Endothelial cell of hepatic sinusoid (primary cell): Measurements from ENCODE around the gene DUSP7.

Experiments
- in situ Hi-C: cut with HindIII; loops from 2 replicates; pipeline ENCODE4 v1.10.0; 2017; ENCODE audit warnings: low sequenced_read_pairs

DUSP7 gene, protein sequence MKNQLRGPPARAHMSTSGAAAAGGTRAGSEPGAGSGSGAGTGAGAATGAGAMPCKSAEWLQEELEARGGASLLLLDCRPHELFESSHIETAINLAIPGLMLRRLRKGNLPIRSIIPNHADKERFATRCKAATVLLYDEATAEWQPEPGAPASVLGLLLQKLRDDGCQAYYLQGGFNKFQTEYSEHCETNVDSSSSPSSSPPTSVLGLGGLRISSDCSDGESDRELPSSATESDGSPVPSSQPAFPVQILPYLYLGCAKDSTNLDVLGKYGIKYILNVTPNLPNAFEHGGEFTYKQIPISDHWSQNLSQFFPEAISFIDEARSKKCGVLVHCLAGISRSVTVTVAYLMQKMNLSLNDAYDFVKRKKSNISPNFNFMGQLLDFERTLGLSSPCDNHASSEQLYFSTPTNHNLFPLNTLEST

DNA sequence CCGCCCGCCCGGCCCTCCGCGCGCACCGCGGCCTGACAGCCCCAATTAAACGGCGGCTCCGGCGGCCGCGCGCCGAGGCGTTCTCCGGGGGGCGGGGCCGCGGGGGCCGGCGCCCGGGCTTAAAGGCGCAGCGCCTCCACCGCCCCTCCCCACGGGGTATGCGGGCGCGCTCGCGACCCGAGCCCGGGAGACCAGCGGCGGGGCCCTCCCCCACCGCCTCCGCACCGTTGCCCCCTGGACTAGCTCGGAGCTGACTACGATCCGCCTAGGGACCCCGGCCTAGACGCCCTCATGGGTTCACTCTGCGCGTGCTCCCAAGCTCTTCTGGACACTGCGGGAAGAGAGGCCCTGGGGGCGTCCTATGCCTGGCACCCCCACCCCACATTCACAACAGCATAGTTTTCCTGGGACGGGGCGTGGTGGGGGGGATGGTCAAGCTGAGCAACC is at the start of gene DUSP7:
DUSP7 (minus strand) TSS at position 51 of the 447 bp plus-strand sequence. CDS start 205 bp downstream, outside the sequence.
- in situ Hi-C loops, result no loop called here

DNA sequence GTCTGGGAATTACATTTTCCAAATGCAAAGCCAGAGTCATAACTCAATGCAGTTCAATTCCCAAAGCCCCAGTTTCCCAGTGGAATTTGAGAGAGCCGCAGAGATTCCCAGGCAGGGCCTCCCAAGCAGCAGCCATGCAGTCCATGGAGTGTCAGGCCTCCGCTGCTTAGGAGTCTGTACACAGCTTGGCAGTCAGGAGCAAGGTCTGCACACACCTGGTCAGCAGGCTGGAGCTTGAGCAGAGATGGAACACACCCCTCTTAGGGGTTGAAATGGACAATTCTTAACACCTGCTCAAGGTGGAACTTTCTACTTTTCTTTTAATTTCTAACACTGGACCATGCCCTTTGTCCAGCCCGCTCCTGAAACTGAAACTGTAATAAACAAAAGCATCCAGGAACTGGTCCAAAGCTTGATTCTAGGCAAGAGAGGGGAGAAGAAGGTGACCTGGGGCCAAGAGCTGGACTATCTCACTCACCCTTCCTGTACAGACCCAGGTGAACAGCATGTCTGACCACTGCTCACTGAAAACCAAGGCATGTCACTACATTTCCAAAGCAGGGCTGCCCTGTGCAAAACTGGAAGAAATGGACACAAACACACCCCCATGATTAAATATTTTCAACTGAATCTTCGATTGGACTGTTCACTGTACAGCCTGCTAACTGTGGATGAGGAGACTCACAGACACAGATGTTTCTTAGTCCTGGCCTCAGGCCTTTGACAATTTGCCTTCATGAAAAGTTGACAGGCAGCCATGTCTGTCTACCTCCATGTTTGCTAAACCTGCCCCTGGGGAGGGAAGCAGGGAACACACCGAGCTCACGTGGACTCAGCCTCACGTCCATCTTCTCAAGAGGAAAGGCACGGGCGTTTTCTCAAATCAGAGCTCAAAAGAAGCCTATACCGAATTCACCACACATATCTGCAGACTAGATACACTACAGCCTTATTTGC is 48.6 kb upstream of the DUSP7 start:
- in situ Hi-C loops, result loop anchor here (5.0 kb wide), 3 partner anchors 58 to 97 kb away; no protein-coding TSS in a partner anchor

DNA sequence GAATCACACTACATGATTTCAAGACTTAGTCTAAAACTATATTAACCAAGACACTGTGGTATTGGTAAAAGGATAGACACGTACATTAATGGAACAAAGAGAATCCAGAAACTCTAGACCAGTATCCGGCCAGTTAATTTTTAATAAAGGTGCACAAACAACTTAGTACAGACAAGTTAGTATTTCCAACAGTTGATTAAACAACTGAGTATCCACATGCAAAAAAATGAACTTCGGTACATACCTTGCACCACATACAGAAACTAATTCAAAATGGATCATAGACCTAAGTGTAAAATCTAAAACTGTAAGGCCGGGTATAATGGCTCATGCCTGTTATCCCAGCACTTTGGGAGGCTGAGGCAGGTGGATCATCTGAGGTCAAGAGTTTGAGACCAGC is 46.6 kb upstream of the DUSP7 start:
- in situ Hi-C loops, result no loop called here

DNA sequence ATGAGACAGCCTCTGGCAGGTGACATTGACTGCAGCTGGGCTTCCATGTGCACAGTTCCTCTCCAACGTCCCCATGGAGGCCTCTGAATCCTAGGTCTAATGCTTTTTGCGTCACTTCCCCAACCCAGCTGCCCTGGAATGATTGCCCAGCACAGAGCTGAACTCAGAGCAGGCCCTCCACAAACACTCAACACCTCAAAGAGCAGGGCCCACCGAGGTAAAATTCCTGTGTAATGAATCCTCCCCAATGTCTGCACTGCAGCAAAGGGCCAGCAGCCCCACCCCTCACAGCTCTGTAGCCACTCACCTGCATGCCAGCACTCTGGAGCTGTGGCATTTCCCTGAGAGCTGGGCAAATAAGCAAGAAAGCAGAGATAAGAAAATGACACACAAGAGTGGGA is 42.6 kb upstream of the DUSP7 start:
- in situ Hi-C loops, result loop anchor here (10.0 kb wide), 1 partner anchor 134 kb away; the partner anchor contains the start of gene PCBP4

DNA sequence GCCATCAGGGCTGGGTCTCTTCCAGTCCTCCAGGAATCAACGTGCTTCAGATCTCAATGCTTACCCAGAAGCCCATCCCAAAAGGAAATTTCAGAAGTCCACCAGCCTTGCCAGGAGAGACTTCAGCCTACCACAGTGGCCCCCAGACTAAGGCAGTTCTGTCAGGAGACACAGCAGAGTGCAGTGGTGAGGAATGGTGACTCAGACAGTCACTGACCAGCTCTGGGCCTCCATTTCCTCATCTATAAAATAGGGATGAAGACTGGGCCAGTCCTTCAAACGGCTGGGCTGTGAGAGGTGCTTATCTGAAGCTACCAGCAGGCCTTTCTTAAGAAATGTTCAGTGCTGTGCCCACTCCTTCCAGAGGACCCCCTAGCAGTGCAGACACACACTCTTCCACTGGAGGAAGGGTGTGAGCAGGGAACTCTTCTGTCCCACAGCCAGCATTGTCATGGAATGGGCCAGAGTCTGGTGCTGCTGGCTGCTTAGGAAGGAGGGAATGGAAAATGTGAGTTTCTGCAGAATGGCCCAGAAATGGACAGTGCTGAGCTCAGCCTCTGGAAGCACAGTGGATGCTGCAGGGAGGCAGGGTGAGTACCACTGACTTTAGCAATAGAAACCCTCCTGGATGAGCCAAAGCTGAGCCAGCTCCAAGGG is 41.6 kb upstream of the DUSP7 start:
- in situ Hi-C loops, result loop anchor here (10.0 kb wide), 1 partner anchor 133 kb away; the partner anchor contains the start of gene PCBP4

DNA sequence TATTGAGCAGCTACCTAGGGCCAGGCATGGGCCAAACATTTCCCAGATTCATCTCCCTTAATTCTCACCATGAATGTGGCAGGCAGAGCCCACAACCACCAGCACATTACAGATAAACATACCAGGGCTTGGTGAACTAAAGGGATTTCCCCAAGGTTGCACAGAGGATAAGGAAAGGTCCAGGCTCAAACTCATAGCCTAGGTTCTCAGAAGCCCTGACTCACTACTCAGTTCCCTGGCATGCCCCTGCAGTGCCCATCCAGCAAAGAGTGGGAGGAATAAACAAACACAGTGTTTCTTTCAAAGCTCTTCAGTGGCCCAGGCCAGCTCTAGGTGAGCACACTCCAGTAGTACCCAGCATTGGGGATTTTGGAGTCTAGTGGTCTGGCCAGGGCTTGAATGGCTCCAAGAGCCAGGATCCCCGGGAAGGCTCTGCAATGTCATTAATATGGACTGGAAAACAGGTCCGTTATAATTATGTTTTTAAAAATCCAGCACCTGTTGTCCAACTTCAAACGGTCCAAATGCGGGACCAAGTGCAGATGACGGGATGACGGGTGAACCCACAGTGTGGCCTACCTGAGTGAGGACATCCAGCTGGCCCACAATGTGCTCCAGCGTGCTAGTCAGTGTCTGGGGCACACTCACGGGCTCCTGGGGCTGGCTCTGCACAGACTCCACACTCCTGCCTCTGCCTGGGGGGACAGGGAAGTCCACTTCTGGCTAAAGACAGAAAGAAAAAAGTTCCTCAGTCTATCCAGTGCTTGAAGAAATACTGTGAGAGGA is 39.8 kb upstream of the DUSP7 start:
- in situ Hi-C loops, result loop anchor here (10.0 kb wide), 1 partner anchor 131 kb away; the partner anchor contains the start of gene PCBP4

DNA sequence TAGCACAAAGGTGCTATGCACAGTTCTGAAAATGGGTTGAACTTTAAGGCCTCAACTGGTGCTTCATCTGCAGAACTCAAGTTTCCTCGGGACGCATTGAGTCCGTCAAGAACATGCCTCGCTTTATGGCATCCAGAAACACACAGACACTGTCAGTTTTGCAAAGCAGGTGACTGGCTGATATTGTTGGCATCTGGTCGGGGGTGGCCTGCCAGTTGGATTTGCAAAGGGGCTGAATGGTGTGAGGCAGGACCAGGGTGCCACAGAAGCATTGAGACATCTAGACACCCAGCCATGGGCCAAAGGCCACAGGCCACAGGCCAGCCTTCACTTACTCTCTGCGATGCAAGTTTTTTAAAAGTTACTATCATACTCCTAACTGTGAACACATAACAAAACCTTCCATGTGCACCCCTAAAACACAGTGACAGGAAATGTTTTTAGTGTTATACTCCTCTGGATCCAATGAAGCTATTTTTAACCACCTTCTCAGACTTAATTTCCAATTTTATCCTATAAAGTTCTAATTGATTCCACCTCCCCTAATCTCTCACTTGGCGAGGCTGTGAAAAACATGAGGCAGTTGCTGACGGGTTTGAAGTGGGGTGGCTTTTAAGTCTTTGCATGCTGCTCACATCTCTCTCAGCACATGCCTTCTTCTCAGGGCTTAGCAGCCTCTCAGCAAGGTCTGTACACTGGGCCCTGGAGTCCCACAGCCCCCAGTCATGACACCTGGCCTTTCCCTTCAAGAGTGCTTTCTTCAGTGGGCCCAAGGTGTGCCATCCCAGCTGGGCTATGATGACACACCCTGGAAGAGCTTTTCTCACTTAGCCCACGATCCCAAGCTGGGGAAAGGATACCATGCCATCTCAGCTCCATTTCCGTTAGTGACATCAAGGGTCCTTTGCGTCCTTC is 38.5 kb upstream of the DUSP7 start:
- in situ Hi-C loops, result loop anchor here (5.0 to 10.0 kb wide), 3 partner anchors 57 to 130 kb away; partner anchors contain the start of genes PCBP4 and POC1A

DNA sequence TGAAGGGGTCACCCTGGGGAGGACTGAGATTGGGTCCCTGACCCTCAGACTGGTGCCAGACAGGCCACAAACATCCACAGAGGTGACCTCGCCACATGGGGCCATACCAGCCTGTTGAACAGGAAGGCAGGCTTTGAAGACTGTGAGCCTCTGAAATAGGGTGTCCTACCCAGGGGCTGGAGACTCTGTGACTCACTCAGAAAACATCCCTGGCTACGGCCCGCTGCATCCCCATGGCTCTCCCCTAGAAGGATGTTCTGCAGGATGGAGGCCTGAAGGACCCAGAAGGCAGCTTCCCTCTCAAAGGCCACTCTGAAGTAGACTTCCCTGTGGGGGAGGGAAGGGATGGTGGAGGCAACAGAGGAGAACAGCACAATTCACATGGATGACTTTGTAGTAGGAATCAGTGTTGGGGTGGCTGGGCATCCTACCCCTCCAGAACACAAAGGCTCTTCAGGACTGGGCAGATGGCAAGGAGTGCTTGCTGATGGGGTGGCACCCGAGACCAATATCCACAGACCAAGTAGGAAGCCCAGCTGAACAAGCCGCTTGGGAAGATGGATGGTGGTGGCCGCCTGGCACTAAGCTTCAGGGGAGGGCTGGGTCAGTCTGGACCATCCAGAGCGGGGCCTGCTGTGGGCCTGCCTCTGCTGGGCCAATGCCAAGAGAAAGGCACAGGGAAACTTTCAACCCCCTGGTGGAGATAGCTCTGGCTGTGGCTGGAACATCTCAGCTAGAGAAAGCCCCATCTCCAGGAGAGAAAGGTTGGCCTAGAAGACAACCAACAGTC is 37.6 kb upstream of the DUSP7 start:
- in situ Hi-C loops, result loop anchor here (5.0 to 10.0 kb wide), 3 partner anchors 58 to 129 kb away; partner anchors contain the start of genes PCBP4 and POC1A

DNA sequence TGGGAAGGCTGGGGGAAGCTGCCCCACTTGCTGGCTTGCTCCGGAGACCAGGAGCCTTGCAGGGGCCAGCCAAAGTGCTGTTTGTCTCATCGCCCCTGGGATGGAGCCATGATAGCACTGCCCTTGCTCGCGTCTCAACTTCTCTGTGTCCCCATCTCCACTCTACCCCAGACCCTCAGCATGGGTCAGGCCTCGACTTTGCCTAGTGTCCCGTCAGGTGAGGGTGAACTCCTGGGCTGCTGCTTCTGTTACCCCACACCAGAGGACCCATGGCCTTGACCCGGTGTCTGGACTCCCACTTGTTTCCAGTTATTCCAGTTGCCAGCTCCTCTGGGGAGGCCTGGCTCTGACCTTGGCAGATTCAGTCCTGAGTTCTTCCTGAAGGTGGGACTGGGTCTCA is 36.5 kb upstream of the DUSP7 start:
- in situ Hi-C loops, result loop anchor here (5.0 to 10.0 kb wide), 3 partner anchors 59 to 128 kb away; partner anchors contain the start of genes PCBP4 and POC1A

DNA sequence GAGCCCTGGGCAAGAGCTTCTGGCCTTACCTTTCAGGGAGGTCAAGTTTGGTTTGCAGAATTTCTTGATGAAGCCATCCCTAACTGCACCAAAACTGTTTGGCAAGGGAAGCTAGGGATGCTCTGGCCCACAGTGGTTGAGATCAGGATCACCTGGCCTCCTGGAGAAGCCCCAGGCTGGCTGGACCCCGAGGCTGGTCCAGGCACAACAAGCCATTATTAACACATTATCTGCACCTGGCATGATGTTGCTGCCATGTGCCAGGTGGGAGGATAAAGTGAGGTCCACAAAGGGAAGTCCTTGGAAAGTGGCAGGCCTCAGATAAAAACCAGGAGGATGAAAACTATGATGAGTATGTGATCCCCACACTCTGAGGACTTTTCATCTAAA is 35.9 kb upstream of the DUSP7 start:
- in situ Hi-C loops, result loop anchor here (5.0 to 10.0 kb wide), 3 partner anchors 60 to 127 kb away; partner anchors contain the start of genes PCBP4 and POC1A

DNA sequence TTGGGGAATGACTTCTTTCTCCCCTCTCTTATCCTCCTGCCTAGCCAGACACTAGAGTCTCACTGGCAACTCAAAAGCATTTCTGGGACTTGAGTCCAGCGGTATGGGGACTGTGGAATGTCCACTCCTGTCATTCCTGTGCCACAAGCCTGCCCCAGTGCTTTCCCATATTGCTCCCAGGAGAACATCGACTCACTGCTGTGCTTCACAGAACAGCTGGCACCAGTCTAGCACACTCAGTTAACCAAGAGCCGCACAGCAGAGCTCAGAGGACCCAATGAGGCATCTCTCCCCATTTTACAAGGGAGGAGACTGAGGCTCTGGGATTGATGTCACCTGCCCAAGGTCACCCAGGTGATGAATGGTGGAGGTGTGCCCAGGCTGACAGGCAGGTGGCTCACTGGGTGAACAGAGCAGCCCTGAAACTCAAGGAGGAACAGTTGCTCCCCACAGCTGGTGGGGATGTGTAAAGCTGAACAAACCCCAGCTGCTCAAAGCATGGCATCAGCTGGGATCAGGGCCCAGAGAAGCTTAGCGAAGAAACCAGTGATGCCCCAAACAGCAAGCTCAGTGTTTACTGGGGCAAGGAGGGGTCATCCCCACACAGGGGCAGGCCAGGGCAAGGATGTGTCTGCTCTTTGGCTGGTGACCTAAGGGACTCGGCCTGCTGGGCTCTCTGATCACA is 35.4 kb upstream of the DUSP7 start:
- in situ Hi-C loops, result loop anchor here (5.0 to 10.0 kb wide), 3 partner anchors 61 to 127 kb away; partner anchors contain the start of genes PCBP4 and POC1A

DNA sequence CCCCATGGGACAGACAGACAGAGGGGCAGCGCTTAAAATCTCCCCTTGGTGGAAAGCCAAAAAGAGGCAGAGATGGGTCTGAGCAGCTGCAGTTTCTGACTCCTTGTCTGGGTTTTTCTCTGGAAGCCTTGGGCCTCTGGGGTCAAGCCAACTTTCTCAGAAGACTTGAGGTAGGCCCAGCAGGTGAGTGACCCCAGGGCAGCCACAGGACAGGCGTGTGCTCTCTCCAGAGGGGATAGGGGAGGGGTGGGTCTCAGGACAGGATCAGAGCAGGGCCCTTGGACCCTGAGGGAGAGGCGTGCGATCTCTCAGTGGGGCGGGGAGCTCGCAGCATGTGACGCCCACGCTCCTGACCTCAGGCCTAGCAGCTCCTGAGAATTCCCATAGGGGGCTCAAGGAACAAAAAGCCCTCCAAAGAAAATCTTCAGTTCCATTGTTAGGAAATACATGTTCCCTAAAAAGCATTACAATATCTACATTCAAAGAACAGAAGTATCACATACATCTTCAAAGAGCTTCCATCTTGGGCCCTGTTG is 34.6 kb upstream of the DUSP7 start:
- in situ Hi-C loops, result loop anchor here (5.0 to 10.0 kb wide), 3 partner anchors 61 to 126 kb away; partner anchors contain the start of genes PCBP4 and POC1A

DNA sequence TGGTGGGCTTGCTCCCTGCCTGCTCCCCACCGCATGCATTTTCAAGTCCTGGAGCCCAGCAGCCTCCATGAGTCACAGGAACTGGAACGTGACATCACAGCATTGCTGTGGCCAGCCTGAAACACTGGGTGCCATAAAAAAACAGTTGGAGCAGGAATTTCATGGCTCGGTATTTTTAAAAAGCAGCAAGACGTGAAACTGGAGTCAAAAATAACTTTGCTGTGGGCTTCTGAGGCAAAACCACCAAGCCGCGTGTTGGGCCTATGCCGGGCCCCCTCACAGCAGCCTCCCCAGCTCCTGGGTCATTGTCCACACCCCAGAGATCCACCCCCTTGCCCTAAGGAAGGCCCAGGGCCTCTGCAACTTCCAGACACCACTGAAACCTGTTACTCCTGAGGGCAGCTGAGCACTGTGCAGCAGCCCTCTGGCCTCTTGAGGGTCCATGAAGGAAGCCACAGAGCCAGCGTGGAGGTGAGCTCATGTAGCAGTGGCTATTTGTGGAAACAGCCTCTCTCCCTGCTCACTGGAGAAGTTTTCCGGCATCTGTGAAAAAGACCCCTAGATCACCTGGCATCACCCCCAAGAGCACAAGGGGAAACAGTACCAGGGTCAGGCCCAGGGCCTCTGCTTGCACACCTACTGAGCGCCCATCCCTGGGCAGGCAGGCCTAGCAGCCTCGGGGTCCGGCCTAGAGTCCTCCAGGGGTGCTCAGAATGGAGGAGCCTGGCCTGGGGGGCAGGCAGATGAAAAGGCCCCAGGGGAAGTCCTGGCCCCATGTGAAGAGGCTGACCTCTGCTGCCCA is 34.0 kb upstream of the DUSP7 start:
- in situ Hi-C loops, result loop anchor here (5.0 to 10.0 kb wide), 3 partner anchors 62 to 126 kb away; partner anchors contain the start of genes PCBP4 and POC1A

DNA sequence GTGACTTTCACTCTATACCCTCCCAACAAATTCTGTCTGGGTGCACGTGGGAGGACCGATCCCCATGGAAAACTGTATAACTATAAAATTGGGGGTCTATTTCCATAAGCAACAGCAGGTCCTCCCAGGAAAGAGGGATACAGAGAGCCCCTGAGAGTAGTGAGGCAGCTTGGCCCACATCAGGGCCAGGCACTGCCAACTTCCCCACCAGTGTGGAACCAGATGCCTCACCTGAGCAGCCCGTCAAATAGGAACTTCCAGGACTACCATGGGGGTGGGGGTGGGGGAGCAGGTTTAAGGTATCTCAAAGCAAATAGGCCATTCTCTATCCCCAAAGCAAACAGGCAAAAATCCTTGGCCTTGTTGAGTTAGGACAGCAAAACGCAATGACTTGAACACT is 33.3 kb upstream of the DUSP7 start:
- in situ Hi-C loops, result loop anchor here (5.0 to 10.0 kb wide), 3 partner anchors 63 to 125 kb away; partner anchors contain the start of genes PCBP4 and POC1A
